ENCODE results near the gene EBNA1BP2. TPM values are rescaled to one million over a fixed set of nuclear protein-coding genes. Genes with fewer than 3 reads are reported as not detected.

Gene EBNA1BP2, protein sequence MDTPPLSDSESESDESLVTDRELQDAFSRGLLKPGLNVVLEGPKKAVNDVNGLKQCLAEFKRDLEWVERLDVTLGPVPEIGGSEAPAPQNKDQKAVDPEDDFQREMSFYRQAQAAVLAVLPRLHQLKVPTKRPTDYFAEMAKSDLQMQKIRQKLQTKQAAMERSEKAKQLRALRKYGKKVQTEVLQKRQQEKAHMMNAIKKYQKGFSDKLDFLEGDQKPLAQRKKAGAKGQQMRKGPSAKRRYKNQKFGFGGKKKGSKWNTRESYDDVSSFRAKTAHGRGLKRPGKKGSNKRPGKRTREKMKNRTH
- 322 and 328 TPM in 2 replicates for total RNA-seq (2014; rRNA removed; shearing (Covaris generic))

DNA sequence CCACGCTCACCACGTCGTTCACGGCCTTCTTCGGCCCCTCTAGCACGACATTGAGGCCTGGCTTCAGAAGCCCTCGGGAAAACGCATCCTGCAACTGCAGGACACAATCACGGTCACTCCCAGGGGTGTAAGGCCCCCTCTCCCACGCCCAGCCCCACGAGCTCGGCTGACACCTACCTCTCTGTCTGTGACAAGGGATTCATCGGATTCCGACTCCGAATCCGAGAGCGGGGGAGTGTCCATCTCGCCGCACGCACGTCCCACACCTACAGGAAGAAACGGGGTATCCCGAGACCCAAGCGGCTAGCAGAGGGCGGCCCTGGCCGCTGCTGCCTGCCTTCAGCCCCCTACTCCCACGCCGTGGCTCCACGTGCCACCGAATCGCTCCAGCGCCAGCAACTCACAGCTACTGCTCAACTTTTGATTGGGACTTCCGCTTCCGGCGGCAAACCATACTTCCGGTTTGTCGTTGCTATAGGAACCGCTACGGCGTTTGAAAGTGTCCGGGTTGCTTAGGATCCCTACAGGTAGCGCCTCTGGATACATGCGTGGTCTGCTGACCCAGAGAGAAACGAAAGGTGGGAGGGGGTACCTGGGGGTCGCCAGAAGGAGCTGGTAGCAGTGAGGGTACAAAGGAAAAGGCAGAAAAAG is at the start of gene EBNA1BP2, which contains the start of gene CFAP57:
EBNA1BP2 (minus strand) TSS at position 415 of the 651 bp plus-strand sequence; CDS start at position 243, 172 bp downstream.
CFAP57 (plus strand) TSS at position 455 of the 651 bp plus-strand sequence. CDS start 424 bp downstream, outside the sequence.

Small RNAs within 50 kb of the gene (small RNA-seq; reads per million reads assigned to genes)
- not detected for gene RNA5SP46

Other genes with a start within 250 kb of the EBNA1BP2 start
- gene SLC2A1, start 213.4 kb downstream of the EBNA1BP2 start, total RNA-seq (2014; rRNA removed; shearing (Covaris generic)), result 204 and 221 TPM in 2 replicates
- gene CFAP57, start within 50 bp of the EBNA1BP2 start, total RNA-seq (2014; rRNA removed; shearing (Covaris generic)), result 0.11 and 0.15 TPM in 2 replicates
- gene TMEM125, start 97.7 kb upstream of the EBNA1BP2 start, total RNA-seq (2014; rRNA removed; shearing (Covaris generic)), result not detected in 2 replicates
- not detected in 2 replicates for gene C1orf210, start 113.3 kb upstream of the EBNA1BP2 start, total RNA-seq (2014; rRNA removed; shearing (Covaris generic))
- 4.5 and 6.1 TPM in 2 replicates for gene TIE1, start 128.7 kb upstream of the EBNA1BP2 start, total RNA-seq (2014; rRNA removed; shearing (Covaris generic))
- 1.7 TPM in 1 of 2 replicates, not detected in the other for gene MPL, start 165.5 kb upstream of the EBNA1BP2 start, total RNA-seq (2014; rRNA removed; shearing (Covaris generic))
- 194 and 201 TPM in 2 replicates for gene CDC20, start 186.7 kb upstream of the EBNA1BP2 start, total RNA-seq (2014; rRNA removed; shearing (Covaris generic))
- gene ELOVL1, start 195.7 kb upstream of the EBNA1BP2 start, total RNA-seq (2014; rRNA removed; shearing (Covaris generic)), result 47.2 and 57.5 TPM in 2 replicates
- 70.4 and 73.0 TPM in 2 replicates for gene MED8, start 217.5 kb upstream of the EBNA1BP2 start, total RNA-seq (2014; rRNA removed; shearing (Covaris generic))
- gene SZT2, start 217.6 kb upstream of the EBNA1BP2 start, total RNA-seq (2014; rRNA removed; shearing (Covaris generic)), result 19.8 and 30.1 TPM in 2 replicates